Measurements from ENCODE around the gene BPIFB1. TPM values are rescaled to one million over a fixed set of nuclear protein-coding genes. Genes with fewer than 3 reads are reported as not detected.

Gene BPIFB1
- total and polyA plus RNA-seq, 2 of the 13 experiments (the other 11 are each of a cell fraction or from before 2014, with no cell fraction given) = 0.82 to 4.4 TPM

- TF ChIP-seq WIZ (CRISPR knock-in tag; IDR thresholded peaks at IDR 0.05) (no peak), CCAR2 (optimal IDR thresholded peaks at IDR 0.05; ENCODE audit: low read depth, low read length) (no peak), ELF4 (CRISPR knock-in tag; IDR thresholded peaks at IDR 0.05; ENCODE audit: borderline replicate concordance) (no peak), ZNF280D (CRISPR knock-in tag; IDR thresholded peaks at IDR 0.05) (no peak), ZNF704 (CRISPR knock-in tag; IDR thresholded peaks at IDR 0.05; ENCODE audit: borderline replicate concordance) (no peak), THAP9 (CRISPR knock-in tag; IDR thresholded peaks at IDR 0.05; ENCODE audit: borderline replicate concordance) (no peak), THAP8 (CRISPR knock-in tag; IDR thresholded peaks at IDR 0.05; ENCODE audit: borderline replicate concordance) (no peak), ZBTB46 (CRISPR knock-in tag; IDR thresholded peaks at IDR 0.05; ENCODE audit: borderline replicate concordance) (no peak), ZBTB39 (CRISPR knock-in tag; IDR thresholded peaks at IDR 0.05) (no peak), ZNF180 (CRISPR knock-in tag; IDR thresholded peaks at IDR 0.05; ENCODE audit: borderline replicate concordance, low read depth) (no peak), ZNF570 (CRISPR knock-in tag; IDR thresholded peaks at IDR 0.05; ENCODE audit: borderline replicate concordance) (no peak), SOX5 (CRISPR knock-in tag; IDR thresholded peaks at IDR 0.05; ENCODE audit: borderline replicate concordance) (peak; percentile 27; the same call in 1 of the 2 replicates), ZNF33B (CRISPR knock-in tag; IDR thresholded peaks at IDR 0.05) (no peak), ZNF737 (CRISPR knock-in tag; IDR thresholded peaks at IDR 0.05; ENCODE audit: borderline replicate concordance) (no peak), NRL (CRISPR knock-in tag; IDR thresholded peaks at IDR 0.05; ENCODE audit: borderline replicate concordance) (no peak), NFKBIZ (CRISPR knock-in tag; IDR thresholded peaks at IDR 0.05) (peak; percentile 57; the same call in 1 of the 2 replicates), ZNF792 (CRISPR knock-in tag; IDR thresholded peaks at IDR 0.05) (no peak; the same call in 1 of the 2 replicates)
Observed at GRCh38 chr20:33291830-33292355, 8.9 kb downstream of the BPIFB1 start (continued).

Measured in HepG2 (cell line).